GM23338 (cell line): ENCODE results near the gene CMTM6. TPM values are rescaled to one million over a fixed set of nuclear protein-coding genes. Genes with fewer than 3 reads are reported as not detected.

Source experiments
- ATAC-seq: fragments of 200-7000 bp; cut with Tn5 transposase; 3 replicates; pipeline ENCODE4 v1.9.1; 2020
- DNase-seq: peaks from one replicate; pipeline ENCODE4 v3.0.0-alpha.2; 2015; ENCODE audit warnings: low spot score
- H2AFZ ChIP-seq: fragments of 200-600 bp; sonication (generic); 2 replicates; pipeline ENCODE4 v1.8.0; 2016; ENCODE audit warnings: antibody characterized with exemption, mild to moderate bottlenecking, moderate library complexity
- H3F3A ChIP-seq: fragments of 200-600 bp; sonication (generic); replicated peaks from 2 replicates; pipeline ENCODE4 v1.8.0; 2017; ENCODE audit warnings: antibody characterized with exemption, mixed run types, low read depth
- H3K27ac ChIP-seq: fragments of 200-600 bp; sonication (generic); 2 replicates; pipeline ENCODE4 v1.6.1; 2016; ENCODE audit warnings: low read depth
- H3K27me3 ChIP-seq: fragments of 200-600 bp; sonication (generic); 2 replicates; pipeline ENCODE4 v1.8.0; 2016; ENCODE audit warnings: mild to moderate bottlenecking, mixed run types, moderate library complexity; ENCODE audit not compliant: insufficient read depth
- H3K36me3 ChIP-seq: fragments of 200-600 bp; sonication (generic); 2 replicates; pipeline ENCODE4 v1.8.0; 2016; ENCODE audit warnings: mild to moderate bottlenecking; ENCODE audit not compliant: insufficient read depth
- H3K4me1 ChIP-seq: fragments of 200-600 bp; sonication (generic); 2 replicates; pipeline ENCODE4 v1.8.0; 2016; ENCODE audit warnings: mild to moderate bottlenecking, moderate library complexity; ENCODE audit not compliant: insufficient read depth
- H3K4me2 ChIP-seq: fragments of 200-600 bp; sonication (generic); 2 replicates; pipeline ENCODE4 v1.7.1; 2017; ENCODE audit warnings: mixed run types
- H3K4me3 ChIP-seq: fragments of 200-600 bp; sonication (generic); 2 replicates; pipeline ENCODE4 v1.6.1; 2016; ENCODE audit warnings: mixed run types
- H3K79me2 ChIP-seq: fragments of 200-600 bp; sonication (generic); replicated peaks from 2 replicates; pipeline ENCODE4 v1.8.0; 2017; ENCODE audit warnings: mild to moderate bottlenecking; ENCODE audit not compliant: insufficient read depth
- H3K9me2 ChIP-seq: fragments of 200-600 bp; sonication (generic); 2 replicates; pipeline ENCODE4 v1.8.0; 2017; ENCODE audit not compliant: insufficient read depth
- H4K20me1 ChIP-seq: fragments of 200-600 bp; sonication (generic); replicated peaks from 2 replicates; pipeline ENCODE4 v1.8.0; 2017; ENCODE audit warnings: mild to moderate bottlenecking; ENCODE audit not compliant: insufficient read depth
- H3K27ac Mint-ChIP-seq: 2 replicates; pipeline ENCODE4 v1.8.0; 2020; ENCODE audit warnings: inconsistent platforms, mild to moderate bottlenecking, moderate library complexity, mixed read lengths
- H3K27me3 Mint-ChIP-seq: 3 replicates; pipeline ENCODE4 v1.8.0; 2022; ENCODE audit warnings: low read depth, mild to moderate bottlenecking, moderate library complexity, mixed read lengths, inconsistent platforms; ENCODE audit not compliant: insufficient read depth, poor library complexity
- H3K36me3 Mint-ChIP-seq: 3 replicates; pipeline ENCODE4 v1.8.0; 2021; ENCODE audit warnings: low read depth, mild to moderate bottlenecking, inconsistent platforms, moderate library complexity, mixed read lengths
- H3K4me1 Mint-ChIP-seq: 3 replicates; pipeline ENCODE4 v1.8.0; 2020; ENCODE audit warnings: mild to moderate bottlenecking, inconsistent platforms, mixed read lengths
- H3K4me3 Mint-ChIP-seq: 3 replicates; pipeline ENCODE4 v1.8.0; 2021; ENCODE audit warnings: moderate library complexity, mild to moderate bottlenecking, inconsistent platforms, mixed read lengths
- H3K9me3 Mint-ChIP-seq: 3 replicates; pipeline ENCODE4 v1.8.0; 2020; ENCODE audit warnings: moderate library complexity, mild to moderate bottlenecking, inconsistent platforms, mixed read lengths
- CREB1 ChIP-seq: fragments of 250-450 bp; sonication (Bioruptor Pico); IDR thresholded peaks from 2 replicates; pipeline ENCODE4 v1.5.0; 2020; ENCODE audit warnings: low read depth, mild to moderate bottlenecking, moderate library complexity
- CTCF ChIP-seq, 2 experiments: fragments of 200-600 bp in 1 of 2; sonication (generic) in 1 of 2; conservative IDR thresholded peaks; 2 replicates each; pipeline versions ENCODE4 v1.5.1 to v1.6.1; 2016 to 2017; ENCODE audit warnings: antibody characterized with exemption in 2 of 2, low read depth in 2 of 2, mild to moderate bottlenecking in 2 of 2, moderate library complexity in 1 of 2
- NANOG ChIP-seq: IDR thresholded peaks from 2 replicates; pipeline ENCODE4 v1.6.1; 2016; ENCODE audit warnings: antibody characterized with exemption, borderline replicate concordance
- POLR2AphosphoS5 ChIP-seq: IDR thresholded peaks from 2 replicates; pipeline ENCODE4 v1.6.1; 2016; ENCODE audit warnings: antibody characterized with exemption, low read depth
- REST ChIP-seq: IDR thresholded peaks from one replicate; pipeline ENCODE4 v1.6.1; 2018; ENCODE audit warnings: antibody characterized with exemption; ENCODE audit not compliant: unreplicated experiment
- ZNF331 ChIP-seq: fragments of 250-450 bp; sonication (Bioruptor Pico); IDR thresholded peaks from 2 replicates; pipeline ENCODE4 v1.5.0; 2020; ENCODE audit warnings: low read depth, mild to moderate bottlenecking, moderate library complexity
- ZNF462 ChIP-seq: fragments of 250-450 bp; sonication (Bioruptor Pico); IDR thresholded peaks from 2 replicates; pipeline ENCODE4 v1.5.0; 2020; ENCODE audit warnings: mild to moderate bottlenecking, moderate library complexity
- polyA plus RNA-seq: library from polyadenylated mRNA; unstranded; fragments of >200 nt; fragmentation: Nextera tagmentation; extraction: Ambion mirVana; gene quantifications from 2 replicates; pipeline ENCODE4 v1.2.1, GENCODE V29; 2016
- total RNA-seq: library from RNA; depleted of rRNA; stranded (reverse); fragments of >200 nt; shearing (Covaris generic); gene quantifications from 2 replicates; pipeline ENCODE4 v1.2.3, GENCODE V29; 2014

The CMTM6 gene
- total and polyA plus RNA-seq, 2 experiments from 2014 or later = 42.3 to 123 TPM

DNA sequence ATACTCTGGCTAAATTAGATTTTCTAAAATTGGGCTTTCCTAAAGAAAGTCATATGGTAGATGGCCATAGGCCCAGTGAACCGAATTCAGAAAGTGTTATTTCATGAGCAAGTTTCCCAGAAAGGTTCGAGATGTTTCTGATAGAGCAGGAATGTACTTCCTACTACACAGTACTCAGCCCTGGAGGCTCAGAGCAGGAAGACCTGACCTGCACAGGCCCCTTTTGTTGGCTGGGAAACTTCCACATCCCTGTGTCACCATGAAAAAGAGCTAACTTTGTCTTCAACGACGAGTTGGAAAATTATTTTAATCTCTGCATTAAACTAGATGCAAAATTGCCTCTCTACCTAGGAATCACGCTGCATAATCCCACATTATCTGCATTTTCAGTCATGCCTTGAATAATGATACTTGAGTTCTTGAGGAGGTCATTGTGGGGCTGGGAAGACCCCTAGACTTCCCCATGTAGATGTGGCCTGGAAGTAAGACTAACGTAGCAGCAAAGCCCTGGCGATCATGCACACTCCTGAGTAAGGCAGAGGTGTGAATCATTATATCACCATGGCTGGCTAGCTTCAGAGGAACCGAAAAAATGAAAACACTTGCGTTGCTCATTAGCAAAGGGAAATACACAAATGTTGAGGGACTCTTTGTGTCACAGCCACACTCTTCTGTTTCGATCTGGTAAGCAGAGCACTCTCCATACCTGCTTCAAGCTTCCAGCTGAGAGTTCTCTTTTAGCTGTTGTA, 63.9 kb downstream of the CMTM6 start (continued):
- TF ChIP-seq ZNF462 (CRISPR knock-in tag) = no peak

- Mint-ChIP-seq H3K4me1 (peaks cover 14% of the 10 kb centered on the region), H3K9me3 (no peaks in the 10 kb centered on the region), H3K27ac (no peak overlapping the region), H3K36me3 (peaks cover 7% of the 10 kb centered on the region), H3K27me3 (peaks cover 3% of the 10 kb centered on the region), H3K4me3 (no peak overlapping the region)
- no peaks in the 10 kb centered on the region for H3K36me3 ChIP-seq
- H3K4me3 ChIP-seq = no peak overlapping the region
- peaks cover 9% of the 10 kb centered on the region; the same call in 1 of the 2 replicates for H3K79me2 ChIP-seq
- no peaks in the 10 kb centered on the region for H3K27me3 ChIP-seq
- H2AFZ ChIP-seq = no peak overlapping the region
- no peak overlapping the region for H3K4me2 ChIP-seq
- no peaks in the 10 kb centered on the region for H3F3A ChIP-seq
- no peak for ATAC-seq
- peaks cover 4% of the 10 kb centered on the region; the same call in 1 of the 2 replicates for H4K20me1 ChIP-seq
- no peaks in the 10 kb centered on the region for H3K9me2 ChIP-seq
- DNase-seq = no peak
- H3K4me1 ChIP-seq = peaks cover 11% of the 10 kb centered on the region
- 0 out of 2 replicates have a peak overlapping the region, but pooled peaks have one; percentile 55 for H3K27ac ChIP-seq
- TF ChIP-seq ZNF331 = no peak
- TF ChIP-seq CTCF (conservative IDR thresholded peaks at IDR 0.05; ENCODE audit: low read depth in 2 of 2) = no peak
- no peak for TF ChIP-seq NANOG
- TF ChIP-seq POLR2AphosphoS5 = no peak
- no peak for TF ChIP-seq CREB1 (CRISPR knock-in tag)
- no peak for TF ChIP-seq REST
These were observed 64.8 kb downstream of the CMTM6 start for GRCh38 chr3:32437896-32438295.
